Osteoblast (primary cell): Measurements from ENCODE around the gene CTR9. TPM values are rescaled to one million over a fixed set of nuclear protein-coding genes. Genes with fewer than 3 reads are reported as not detected.

Source experiments
- DNase-seq: peaks from one replicate; pipeline ENCODE4 v3.0.0; 2011; ENCODE audit warnings: low spot score, mixed read lengths; ENCODE audit not compliant: insufficient read length; ENCODE audit errors: missing footprints
- H2AFZ ChIP-seq: 2 replicates; pipeline ENCODE4 v1.6.0; 2011; ENCODE audit warnings: mild to moderate bottlenecking, low read length
- H3K27ac ChIP-seq: 2 replicates; pipeline ENCODE4 v1.5.1; 2011; ENCODE audit warnings: mild to moderate bottlenecking, low read depth, low read length, moderate library complexity
- H3K27me3 ChIP-seq: 2 replicates; pipeline ENCODE4 v1.6.0; 2012; ENCODE audit warnings: mild to moderate bottlenecking, control low read depth, inconsistent platforms, low read length, moderate library complexity; ENCODE audit not compliant: insufficient read depth
- H3K36me3 ChIP-seq: 2 replicates; pipeline ENCODE4 v1.5.1; 2011; ENCODE audit warnings: mild to moderate bottlenecking, low read length, control low read depth, moderate library complexity; ENCODE audit not compliant: insufficient read depth
- H3K4me1 ChIP-seq: 2 replicates; pipeline ENCODE4 v1.5.1; 2011; ENCODE audit warnings: mild to moderate bottlenecking, low read length, control low read depth, moderate library complexity; ENCODE audit not compliant: insufficient read depth
- H3K4me2 ChIP-seq: 2 replicates; pipeline ENCODE4 v1.6.0; 2011; ENCODE audit warnings: mild to moderate bottlenecking, low read length; ENCODE audit not compliant: insufficient read depth
- H3K4me3 ChIP-seq: fragments of 200-600 bp; sonication (generic); 3 replicates; pipeline ENCODE4 v1.5.1; 2012; ENCODE audit warnings: mild to moderate bottlenecking, low read length, inconsistent platforms; ENCODE audit not compliant: insufficient read depth
- H3K79me2 ChIP-seq: 2 replicates; pipeline ENCODE4 v1.6.0; 2012; ENCODE audit warnings: mild to moderate bottlenecking, low read length, control low read depth, inconsistent platforms; ENCODE audit not compliant: insufficient read depth
- H3K9me3 ChIP-seq: 2 replicates; pipeline ENCODE4 v1.5.1; 2011; ENCODE audit warnings: low read depth, low read length, control low read depth
- H4K20me1 ChIP-seq: 2 replicates; pipeline ENCODE4 v1.6.0; 2012; ENCODE audit warnings: mild to moderate bottlenecking, low read length, control low read depth; ENCODE audit not compliant: insufficient read depth
- CTCF ChIP-seq: IDR thresholded peaks from 2 replicates; pipeline ENCODE4 v1.5.1; 2011; ENCODE audit warnings: mild to moderate bottlenecking, low read depth, low read length, moderate library complexity; ENCODE audit errors: extremely low read depth
- total RNA-seq: library from RNA; depleted of rRNA; stranded (reverse); fragments of >200 nt; gene quantifications from 2 replicates; pipeline ENCODE4 v1.2.3, GENCODE V29; 2012

Gene CTR9
- total RNA-seq, 1 donor: 25.0 TPM

GRCh38 chr11:10763766-10764165, 12.7 kb downstream of the CTR9 start:
- Histone ChIP-seq H3K27ac (no peak overlapping the region), H3K36me3 (peaks cover 70% of the 10 kb centered on the region), H3K27me3 (no peaks in the 10 kb centered on the region), H3K4me1 (no peaks in the 10 kb centered on the region), H3K9me3 (no peaks in the 10 kb centered on the region), H3K4me3 (no peak overlapping the region), H2AFZ (no peak overlapping the region), H3K4me2 (no peak overlapping the region), H4K20me1 (no peaks in the 10 kb centered on the region), H3K79me2 (no peaks in the 10 kb centered on the region)
- no peak for DNase-seq
- TF ChIP-seq CTCF: no peak

- no peak overlapping the region for H2AFZ ChIP-seq
- H3K27ac ChIP-seq: no peak overlapping the region
- DNase-seq: no peak
- no peak for TF ChIP-seq CTCF
- H3K4me2 ChIP-seq: no peak overlapping the region
- H3K9me3 ChIP-seq: no peaks in the 10 kb centered on the region
- H3K4me1 ChIP-seq: no peaks in the 10 kb centered on the region
- H3K4me3 ChIP-seq: no peak overlapping the region
- H3K36me3 ChIP-seq: peaks cover 67% of the 10 kb centered on the region
- H3K27me3 ChIP-seq: no peaks in the 10 kb centered on the region
- no peaks in the 10 kb centered on the region for H4K20me1 ChIP-seq
- H3K79me2 ChIP-seq: no peaks in the 10 kb centered on the region
Measured at GRCh38 chr11:10764412-10764811, 13.4 kb downstream of the CTR9 start.

DNA sequence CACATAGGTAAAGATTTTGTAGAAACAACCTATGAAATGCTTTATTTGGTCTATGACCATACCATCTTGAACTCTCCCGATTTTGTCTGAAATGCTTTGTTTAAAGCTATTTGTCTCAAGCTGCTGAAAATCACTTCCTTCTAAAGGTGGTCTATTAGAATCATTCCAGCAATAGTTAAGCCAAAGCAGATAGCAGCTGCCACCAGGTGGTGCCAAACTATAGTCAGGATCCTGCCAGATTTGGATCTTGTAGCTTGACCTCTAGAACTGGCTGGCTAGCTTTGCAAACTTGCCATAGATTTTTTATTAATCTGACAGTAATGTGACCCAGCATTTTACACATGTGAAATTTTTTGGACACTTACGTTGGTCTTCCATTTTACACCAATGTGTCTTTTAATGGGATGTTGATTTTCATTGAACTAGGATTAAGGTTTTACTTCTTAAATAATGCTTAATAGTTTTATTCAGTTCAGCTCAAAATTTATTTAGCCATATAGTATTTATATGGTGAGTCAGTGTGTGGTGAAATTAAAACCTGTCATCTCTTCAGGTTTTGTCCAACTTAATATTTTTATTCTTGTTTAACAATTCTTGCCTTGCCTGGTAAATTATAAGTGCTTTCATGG, 19.7 kb downstream of the CTR9 start:
- Histone ChIP-seq H2AFZ (no peak overlapping the region), H3K9me3 (no peaks in the 10 kb centered on the region), H4K20me1 (no peaks in the 10 kb centered on the region), H3K4me2 (no peak overlapping the region), H3K27ac (no peak overlapping the region), H3K36me3 (peaks cover 66% of the 10 kb centered on the region), H3K79me2 (no peaks in the 10 kb centered on the region), H3K27me3 (no peaks in the 10 kb centered on the region), H3K4me1 (no peaks in the 10 kb centered on the region), H3K4me3 (no peak overlapping the region)
- peak; percentile 85 for TF ChIP-seq CTCF
- DNase-seq: no peak

DNA sequence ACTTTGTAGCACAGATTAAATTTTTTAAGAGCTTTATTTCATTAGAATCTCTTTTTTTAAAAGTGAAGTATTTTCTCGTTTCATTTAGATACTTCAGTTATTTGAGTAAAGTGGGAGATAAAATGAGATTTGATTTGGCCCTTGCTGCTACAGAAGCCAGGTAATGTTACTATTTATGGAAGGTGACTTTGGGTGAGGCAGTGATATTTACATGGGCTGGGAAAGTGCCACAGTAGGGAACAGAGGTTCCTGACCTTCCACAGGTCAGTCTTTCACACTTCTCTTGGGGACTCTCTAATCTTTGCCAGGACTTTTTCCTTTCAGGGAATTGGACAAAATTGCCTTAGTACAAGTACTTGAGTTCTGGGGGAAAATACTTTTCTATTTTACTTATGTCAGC, 20.4 kb downstream of the CTR9 start:
- Histone ChIP-seq H3K4me3 (no peak overlapping the region), H3K36me3 (peaks cover 66% of the 10 kb centered on the region), H3K79me2 (no peaks in the 10 kb centered on the region), H2AFZ (no peak overlapping the region), H4K20me1 (no peaks in the 10 kb centered on the region), H3K27ac (no peak overlapping the region), H3K4me2 (no peak overlapping the region), H3K27me3 (no peaks in the 10 kb centered on the region), H3K4me1 (no peaks in the 10 kb centered on the region), H3K9me3 (no peaks in the 10 kb centered on the region)
- no peak for DNase-seq
- no peak for TF ChIP-seq CTCF
